ENCODE measurements around the gene FTO.

FTO gene

GRCh38 chr16:54033747-54034146 is 329.8 kb downstream of the FTO start:
- no peak for TF ChIP-seq CTCF (IDR thresholded peaks at IDR 0.05; ENCODE audit: borderline replicate concordance, insufficient read depth, low read depth, low read length)
- no peak overlapping the region for H3K4me3 ChIP-seq (ENCODE audit: low read depth, low read length)

GRCh38 chr16:54034684-54035083 is 330.7 kb downstream of the FTO start:
- no peak overlapping the region for H3K4me3 ChIP-seq (ENCODE audit: low read depth, low read length)
- no peak for TF ChIP-seq CTCF (IDR thresholded peaks at IDR 0.05; ENCODE audit: borderline replicate concordance, insufficient read depth, low read depth, low read length)

- TF ChIP-seq CTCF (IDR thresholded peaks at IDR 0.05; ENCODE audit: borderline replicate concordance, insufficient read depth, low read depth, low read length) = no peak
- H3K4me3 ChIP-seq (ENCODE audit: low read depth, low read length) = no peak overlapping the region
Observed at GRCh38 chr16:54040480-54040879, 336.5 kb downstream of the FTO start.

- H3K4me3 ChIP-seq (ENCODE audit: low read depth, low read length) = no peak overlapping the region
- no peak for TF ChIP-seq CTCF (IDR thresholded peaks at IDR 0.05; ENCODE audit: borderline replicate concordance, insufficient read depth, low read depth, low read length)
Observed at GRCh38 chr16:54040975-54041374, 337.0 kb downstream of the FTO start.

GRCh38 chr16:54048586-54049495 is 344.9 kb downstream of the FTO start:
- no peak overlapping the region for H3K4me3 ChIP-seq (ENCODE audit: low read depth, low read length)
- TF ChIP-seq CTCF (IDR thresholded peaks at IDR 0.05; ENCODE audit: borderline replicate concordance, insufficient read depth, low read depth, low read length) = no peak

GRCh38 chr16:54049591-54050458 is 345.9 kb downstream of the FTO start:
- no peak overlapping the region for H3K4me3 ChIP-seq (ENCODE audit: low read depth, low read length)
- no peak for TF ChIP-seq CTCF (IDR thresholded peaks at IDR 0.05; ENCODE audit: borderline replicate concordance, insufficient read depth, low read depth, low read length)

Measured in GM12875 (cell line).